Left hindlimb (tissue), 1 donor: ENCODE data around the gene KIF13A.
"Not testable (repeated sequence)": the region's sequence is repeated elsewhere in the genome, so short reads cannot be mapped to it uniquely, and the experiment has no call there.

Source experiments
- DNase-seq: peaks from one replicate; pipeline ENCODE4 v3.0.0-alpha.2; 2018

KIF13A gene

DNA sequence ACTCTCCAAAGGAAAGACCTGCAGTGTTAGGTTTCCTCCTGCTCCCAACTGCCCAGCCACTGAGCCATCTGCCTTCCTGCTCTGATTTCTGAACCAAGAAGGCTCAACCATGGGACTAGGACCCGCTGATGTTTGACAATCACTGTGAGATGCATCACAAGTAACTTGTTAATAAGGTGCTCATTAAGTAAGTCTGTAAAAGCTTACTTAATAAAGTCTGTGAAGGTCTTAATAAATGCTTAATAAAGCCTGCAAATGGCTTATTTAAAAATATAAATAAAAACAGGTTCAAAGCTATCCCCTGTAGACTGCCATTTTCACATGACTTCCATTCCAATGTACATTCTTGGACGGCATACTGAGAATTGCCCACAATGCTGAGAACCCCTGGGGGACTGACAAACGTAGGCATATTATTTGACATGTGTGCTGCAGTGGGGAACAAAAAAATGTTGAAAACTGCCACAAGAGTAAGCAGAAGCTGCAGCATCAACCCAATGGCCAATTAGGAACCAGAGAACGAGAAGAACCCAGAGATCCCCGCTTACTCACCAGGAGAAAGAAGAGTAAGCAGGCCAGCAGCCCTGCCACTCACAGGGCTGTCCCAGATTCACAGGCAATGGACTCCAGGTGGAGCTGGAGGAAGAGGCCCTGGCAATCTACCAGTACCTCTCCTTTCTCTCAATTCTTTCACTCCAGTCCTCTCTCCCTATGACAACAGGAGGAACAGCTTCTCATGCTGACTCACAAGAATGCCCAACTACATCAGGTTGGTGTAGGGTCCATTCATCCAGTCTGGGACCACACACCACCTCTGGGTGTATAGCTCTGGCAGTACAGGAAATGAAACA lies 19.5 kb downstream of the KIF13A start:
- DNase-seq: no peak

DNA sequence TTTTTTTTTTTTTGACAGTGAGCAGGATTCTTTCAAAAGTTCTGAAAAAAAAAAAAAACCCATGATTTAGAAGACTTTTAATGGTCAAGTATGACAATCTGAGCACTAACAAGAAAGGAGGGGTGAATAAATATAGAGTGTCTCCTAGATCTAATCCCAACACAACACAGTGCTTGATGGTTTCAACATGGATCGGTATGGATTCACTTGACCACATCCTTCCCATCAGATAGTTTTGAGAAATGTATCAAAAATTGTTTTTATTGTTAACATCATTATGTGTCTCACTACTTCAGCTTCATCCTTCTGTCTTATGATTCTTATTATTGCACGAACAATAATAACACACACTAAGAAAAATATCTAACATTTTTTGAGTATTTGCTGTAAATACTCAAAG lies 21.0 kb downstream of the KIF13A start:
- DNase-seq: no peak

DNA sequence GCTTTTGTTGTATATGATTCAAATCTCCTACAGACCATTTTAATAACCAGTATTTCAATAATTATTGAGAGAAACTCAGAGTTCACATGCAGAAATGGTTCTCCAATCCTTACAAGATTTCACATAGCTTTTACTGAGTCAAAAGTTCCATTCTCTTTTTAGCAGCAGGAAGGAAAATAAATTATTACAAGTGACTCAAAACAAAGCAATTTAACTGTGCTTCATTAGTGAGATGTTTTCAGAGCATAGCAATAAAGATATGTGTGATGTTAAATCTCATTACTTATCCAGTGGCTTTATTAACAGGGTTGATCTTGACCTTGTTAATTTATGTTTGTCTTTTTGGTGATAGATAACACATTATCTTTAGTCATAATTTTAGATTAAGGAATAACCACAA lies 22.0 kb downstream of the KIF13A start:
- no peak for DNase-seq

DNA sequence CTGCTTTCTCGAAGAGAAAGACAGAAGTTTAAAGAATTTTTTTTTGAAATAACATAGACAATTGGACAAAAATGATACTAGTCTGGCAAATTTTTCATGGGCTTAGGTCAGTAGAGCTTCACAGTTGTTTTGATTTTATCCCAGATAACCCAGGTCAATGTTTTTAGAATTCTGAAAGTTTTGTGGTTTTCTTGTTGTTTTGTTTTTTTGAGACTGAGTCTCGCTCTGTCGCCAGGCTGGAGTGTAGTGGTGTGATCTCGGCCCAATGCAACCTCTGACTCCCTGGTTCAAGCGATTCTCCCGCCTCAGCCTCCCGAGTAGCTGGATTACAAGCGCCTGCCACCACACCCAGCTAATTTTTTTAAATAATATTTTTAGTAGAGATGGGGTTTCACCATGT lies 22.8 kb downstream of the KIF13A start:
- no peak for DNase-seq

DNA sequence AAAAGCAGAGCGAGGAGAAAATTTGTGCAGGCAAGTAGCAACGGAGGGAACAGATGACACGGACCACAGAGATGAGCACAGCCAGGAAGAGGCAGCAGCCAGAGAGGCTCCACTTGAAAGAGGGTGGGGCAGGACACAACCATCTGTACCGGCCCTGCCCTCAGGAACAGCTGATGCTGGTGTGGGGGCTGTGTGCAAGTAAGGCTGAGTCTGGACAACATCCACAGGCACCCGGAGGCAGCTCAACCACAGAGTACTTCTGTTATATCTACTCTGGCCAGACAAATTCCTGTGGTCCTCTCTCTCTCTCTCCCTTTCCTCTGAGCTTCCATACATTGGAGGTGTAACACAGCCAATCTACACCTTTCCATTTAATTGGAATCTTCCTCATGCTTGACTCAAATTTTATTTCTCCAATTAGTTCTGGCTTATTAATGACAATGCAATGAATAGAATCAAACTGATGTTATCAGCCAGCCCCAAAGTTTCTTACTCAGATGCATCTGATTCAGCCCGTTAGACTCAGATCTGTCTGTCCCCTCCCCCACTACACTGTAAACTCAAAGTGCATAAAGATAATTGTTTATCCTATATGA lies 24.9 kb downstream of the KIF13A start:
- peak; percentile 71 for DNase-seq

DNA sequence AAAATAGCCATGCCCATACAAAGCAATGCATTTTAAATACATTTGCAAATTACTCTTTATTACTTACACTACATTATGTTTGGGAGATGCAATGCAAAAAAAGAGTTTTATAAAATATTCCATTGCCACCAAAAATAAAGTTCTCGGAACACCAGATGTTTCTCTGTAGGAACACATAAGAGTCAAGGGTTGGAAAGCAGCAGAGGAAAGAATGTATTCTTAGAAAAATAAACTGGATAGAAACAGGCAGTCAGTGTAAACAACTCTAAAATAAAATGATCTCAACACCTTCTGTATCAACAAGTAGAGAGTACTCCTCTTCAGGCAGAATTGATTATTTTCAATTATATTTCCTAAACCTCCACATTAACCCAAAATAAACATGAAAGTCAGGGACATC lies 28.1 kb downstream of the KIF13A start:
- DNase-seq: no peak

DNA sequence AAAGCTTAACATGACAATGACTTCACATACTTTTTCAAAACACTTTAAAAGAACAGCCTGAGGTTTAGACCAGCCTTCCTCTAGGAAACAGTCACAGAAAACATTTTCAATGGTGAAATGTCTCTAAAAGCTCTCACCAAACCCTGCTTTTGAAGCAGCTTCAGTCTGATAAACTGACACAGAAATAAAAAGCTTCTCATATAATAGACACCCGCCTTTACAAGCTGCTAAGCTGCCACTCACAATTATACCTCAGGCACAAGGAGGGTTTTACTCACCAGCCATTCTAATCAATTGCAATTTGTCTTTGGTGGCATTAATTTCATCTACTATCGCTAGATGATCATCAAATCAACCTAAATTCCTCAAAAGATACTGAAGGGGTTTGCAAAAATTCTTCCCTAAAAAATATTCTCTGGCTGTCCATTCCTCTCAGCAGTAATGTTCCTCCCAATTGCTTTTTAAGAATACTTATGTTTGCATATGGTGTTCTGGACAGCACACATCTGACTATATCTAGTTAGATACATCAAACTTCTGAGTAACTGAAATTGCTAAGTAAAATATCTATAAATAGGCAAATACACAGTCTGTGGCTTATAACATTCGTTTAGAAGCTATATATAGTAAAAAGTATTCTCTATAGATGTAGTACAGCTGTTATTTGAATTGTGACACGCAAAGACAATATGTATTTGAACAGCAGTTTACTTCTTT lies 29.4 kb downstream of the KIF13A start:
- no peak for DNase-seq

DNA sequence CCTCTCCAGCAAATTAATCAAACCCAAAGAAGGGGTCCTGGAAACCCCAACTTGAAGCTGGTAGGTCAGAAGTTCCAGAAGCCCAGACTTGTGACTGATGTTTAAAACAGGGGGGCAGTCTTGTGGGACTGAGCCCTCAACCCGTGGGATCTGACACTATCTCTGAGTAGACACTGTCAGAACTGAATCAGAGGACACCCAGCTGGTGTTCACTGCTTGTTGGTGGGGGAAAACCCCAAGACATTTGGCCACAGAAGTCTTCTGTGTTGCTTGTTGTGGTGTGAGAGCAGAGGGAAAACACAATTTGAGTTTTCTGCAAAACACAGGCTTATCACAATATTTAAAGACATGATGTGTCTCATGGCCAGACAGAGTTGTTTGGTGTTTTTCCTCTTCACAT lies 29.9 kb downstream of the KIF13A start:
- DNase-seq: no peak

DNA sequence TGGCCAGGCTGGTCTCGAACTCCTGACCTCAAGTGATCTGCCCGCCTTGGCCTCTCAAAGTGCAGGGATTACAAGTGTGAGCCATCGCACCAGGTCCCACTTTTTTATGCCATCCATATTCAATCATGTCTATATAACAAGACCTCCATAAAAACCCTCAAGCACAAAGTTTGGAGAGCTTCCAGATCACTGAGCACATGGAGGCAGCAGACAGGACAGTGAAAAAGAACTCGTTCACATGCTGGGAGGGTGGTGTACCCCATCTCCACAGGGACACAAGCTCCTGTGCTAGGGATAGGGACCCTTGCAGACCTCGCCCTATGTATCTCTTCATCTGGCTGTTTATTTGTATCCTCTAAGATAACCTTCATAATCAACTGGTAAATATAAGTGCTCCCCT lies 30.3 kb downstream of the KIF13A start:
- DNase-seq: no peak

DNA sequence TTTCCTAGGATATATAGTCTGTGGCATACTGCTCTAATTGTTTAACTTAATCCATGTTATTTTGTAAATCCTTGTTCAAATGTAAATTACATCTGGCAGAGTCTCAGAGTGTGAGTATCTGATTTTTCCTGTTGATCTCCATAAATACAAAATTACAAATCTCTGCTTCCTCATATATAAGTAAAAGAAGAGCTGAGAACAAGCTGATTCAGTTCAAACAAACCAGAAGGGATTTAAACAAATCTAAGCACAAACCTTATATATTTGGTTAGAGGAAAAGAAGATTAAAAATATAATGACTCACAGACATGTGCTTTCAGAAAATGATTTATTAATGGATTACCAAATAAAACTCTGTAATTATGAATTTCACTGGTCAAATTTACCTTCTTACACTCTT lies 37.3 kb downstream of the KIF13A start:
- DNase-seq: no peak

DNA sequence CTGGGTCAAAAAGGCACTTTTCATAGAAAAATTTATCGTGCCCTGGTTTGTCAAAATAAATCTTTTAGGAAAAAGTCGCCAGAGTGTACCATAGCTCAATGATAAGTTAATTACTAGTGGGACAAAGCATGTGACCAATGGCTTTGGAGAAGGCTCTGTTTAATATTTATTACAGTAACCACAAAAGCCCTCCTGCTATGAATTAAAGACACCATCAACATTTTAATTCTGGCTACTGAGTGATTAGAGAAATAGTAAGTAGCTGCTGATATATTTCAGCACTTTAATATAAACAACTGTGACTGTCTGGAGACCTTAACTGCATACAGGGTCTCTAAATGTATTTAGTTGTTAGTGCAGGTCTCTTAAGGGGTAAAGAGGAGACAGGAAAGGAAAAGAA lies 38.3 kb downstream of the KIF13A start:
- no peak for DNase-seq

DNA sequence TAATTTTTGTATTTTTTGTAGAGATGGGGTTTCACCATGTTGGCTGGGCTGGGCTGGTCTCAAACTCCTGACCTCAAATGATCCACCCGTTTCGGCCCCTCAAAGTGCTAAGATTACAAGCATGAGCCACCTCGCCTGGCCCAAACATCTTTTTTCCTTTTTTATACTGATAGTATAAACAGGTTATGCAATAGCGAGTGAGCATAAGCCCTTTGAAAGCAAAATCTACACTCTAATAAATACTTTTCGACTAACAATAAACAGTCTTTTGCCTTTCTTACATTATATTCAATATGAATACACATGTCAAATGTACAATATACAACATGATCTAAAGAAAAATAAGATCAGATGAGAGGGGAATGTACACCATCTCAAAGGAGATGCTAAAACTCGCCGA lies 38.7 kb downstream of the KIF13A start:
- DNase-seq: no peak

DNA sequence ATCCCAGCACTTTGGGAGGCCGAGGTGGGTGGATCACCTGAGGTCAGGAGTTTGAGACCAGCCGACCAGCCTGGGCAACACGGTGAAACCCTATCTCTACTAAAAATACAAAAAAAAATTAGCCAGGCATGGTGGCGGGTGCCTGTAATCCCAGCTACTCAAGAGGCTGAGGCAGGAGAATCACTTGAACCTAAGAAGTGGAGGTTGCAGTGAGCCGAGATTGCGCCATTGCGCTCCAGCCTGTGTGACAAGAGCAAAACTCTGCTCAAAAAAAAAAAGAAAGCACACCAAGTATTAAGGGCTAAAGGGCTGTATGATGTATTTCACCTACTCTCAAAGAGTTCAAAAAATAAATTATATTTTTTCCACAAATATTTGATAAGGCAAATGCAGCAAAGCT lies 39.9 kb downstream of the KIF13A start:
- DNase-seq: not testable (repeated sequence)

DNA sequence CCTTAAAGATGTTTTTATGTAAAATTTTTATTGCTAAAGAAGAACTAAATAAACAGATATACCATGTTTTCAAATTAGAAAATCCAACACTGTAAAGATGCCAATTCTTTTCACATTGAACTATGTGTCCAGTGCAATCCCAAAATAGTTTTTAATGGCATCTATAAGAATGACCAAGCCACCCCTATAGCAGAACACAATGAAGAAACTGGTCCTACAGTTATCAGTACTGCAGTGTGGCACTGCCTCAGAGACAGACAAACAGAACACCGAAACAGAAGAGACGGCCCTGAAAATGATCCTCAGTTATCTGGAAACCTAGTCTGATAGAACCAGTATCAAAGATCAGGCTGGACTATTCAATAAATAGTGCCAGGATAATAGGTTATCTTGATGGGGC lies 41.9 kb downstream of the KIF13A start:
- DNase-seq: no peak

DNA sequence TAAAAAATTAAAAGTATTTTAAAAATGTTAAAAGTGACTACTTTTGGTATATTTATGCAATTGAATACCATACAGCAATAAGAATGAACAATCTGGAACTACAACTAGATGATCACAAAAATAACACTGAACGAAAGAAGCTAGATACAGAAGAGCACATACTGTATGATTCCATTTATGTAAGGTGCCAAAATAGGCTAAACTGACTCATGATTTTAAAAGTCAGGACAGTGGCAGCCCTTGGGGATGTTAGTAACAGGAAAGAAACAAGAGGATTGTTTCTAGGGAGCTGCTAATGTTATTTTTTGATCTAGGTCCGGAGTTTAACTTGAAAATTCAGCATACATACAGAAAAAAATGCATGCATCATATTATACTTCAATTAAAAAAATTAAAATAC lies 42.3 kb downstream of the KIF13A start:
- DNase-seq: no peak

DNA sequence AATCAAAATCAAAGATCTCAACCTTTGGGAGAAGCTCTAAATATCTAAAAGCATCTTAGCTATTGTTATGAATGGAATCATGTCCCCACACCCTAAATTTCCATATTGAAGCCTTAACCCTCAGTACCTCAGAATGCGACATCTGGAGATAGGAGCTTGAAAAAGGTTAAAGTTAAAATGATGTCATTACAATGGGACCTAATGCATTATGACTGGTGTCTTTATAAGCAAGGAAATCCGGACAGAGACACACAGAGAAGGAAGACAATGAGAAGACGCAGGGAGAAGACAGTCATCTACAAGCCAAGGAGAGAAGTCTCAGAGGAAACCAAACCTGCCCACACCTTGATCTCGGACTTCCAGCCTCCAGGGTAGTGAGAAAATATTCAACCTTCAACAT lies 46.1 kb downstream of the KIF13A start:
- no peak for DNase-seq

DNA sequence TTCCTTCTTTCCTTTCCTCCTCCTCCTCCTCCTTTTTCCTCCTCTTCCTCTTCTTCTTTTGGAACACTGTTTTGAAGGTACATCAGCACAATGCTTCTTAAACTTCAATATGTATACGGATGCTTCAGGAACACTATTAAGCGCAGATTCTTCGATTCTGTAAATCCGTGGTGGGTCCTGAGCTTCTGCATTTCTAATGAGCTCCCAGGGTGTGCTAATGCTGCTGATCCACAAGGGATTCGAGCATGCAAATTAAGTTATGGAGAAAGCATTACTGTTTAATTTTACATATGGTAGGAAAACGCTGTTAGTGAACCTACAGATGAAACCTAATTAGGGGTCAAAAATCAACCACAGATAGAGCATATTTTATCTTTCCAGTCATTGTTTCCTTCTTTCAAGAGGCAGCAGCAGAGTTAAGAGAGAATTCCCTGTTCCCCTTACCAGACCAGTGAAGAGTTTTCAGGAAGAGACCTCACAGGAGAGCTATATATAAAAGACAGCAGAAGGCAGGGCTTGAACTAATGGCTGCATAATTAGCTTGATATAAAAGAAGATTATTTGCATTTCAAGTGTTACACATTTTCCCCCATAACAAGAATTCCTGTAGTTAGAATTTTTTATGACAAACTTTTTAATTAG lies 47.2 kb downstream of the KIF13A start:
- DNase-seq: no peak

DNA sequence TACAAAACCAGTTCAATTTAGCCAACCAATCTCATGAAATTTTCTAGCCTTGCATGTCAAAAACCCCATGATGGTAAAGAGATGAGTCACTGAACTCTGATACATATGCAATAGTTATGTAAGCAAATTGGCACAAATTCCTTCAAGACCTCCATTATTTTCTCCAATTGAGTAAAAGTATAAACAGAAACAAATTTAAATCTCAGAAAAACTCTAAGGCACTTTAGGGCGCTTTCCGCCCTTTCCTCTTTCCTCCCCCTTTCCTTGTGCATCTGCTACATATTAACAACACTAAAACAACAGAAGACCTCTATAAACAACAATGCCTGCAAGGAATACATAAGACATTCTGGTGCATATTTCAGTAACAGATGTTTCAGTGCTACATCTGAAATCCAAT lies 48.5 kb downstream of the KIF13A start:
- no peak for DNase-seq

DNA sequence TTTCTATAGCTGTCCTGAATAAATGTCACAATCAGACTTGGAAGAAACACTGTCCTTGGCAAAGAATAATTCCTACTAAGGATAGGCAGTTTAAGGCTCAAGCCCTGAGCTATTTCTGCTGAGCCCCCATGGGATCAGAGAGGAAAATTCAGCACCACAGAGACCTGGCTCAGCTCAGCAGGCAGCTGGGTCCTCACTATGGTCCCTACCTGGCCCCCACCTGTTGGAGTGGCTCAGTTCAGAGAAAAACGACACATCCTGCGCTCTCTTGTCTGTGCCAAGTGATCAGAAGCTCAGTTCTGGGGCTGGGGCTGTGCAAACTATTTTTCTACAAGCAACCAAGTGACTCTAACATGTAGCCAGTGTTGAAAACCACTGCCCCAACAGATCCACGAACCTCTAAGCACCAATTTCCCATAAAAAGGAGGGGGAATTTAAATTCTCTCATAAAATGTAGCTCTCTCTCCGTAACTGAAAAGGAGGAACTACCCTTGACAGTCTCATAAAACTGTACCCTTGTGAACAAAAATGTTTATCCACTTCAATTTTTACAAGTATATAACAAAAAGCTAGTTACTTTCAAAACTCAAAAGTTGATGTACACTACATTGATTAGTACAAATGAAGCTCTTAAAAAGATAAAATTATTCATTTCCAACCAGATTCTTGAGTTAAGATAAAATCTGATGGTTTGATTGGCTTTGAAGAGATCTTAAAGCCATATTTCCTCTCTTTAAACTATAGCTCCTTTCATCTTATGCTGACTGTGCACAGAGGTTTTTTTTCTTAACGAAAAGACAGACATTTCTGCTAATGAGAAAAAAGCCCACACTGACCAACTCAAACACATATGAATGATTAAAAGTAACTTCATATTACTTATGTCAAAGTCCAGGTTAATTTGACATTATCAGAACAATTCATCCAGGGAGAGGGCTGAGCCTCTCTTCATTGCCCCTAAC lies 52.0 kb downstream of the KIF13A start:
- no peak for DNase-seq

DNA sequence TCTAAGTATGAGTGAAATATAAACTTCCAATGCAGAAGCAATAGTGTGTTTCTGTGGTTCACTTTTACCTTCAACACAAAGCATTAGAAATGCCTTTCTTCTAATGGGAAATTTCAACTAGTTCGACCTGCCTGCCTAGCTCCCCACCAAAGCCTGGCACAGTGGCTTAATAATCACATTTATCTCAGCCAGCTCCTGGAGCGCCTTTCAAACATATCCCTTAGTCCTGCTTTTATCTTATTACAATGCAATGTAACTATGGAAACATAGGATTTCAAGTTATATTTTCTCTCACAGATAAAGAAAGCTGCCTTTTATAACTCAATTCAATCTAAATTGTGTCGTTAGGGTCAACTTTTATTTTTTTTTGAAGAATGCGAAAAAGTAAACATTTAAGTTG lies 53.7 kb downstream of the KIF13A start:
- DNase-seq: no peak

DNA sequence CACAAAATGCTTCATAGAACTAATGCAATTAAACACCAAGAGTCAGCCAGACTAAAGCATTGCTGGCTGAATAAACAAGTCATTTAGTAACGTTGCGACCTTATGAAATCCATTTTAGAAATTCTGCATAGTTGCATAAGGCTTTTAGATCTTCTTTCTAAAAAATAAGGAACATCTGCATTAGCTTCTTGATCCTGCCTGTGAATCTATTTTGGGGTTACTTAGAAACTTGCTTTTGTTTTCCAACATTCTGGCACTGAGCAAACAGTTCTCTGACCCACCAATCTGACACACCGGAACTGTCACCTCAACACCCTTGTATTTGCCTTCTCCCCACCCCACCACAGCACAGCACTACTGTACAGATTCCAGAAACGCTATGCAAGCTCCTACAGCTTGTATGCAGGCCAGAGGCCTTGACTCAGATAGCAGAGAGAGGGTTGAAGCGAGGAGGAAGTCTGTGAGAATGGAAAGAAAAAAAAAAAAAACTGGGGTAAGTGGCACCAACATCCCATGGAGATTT lies 55.0 kb downstream of the KIF13A start:
- peak; percentile 69 for DNase-seq

DNA sequence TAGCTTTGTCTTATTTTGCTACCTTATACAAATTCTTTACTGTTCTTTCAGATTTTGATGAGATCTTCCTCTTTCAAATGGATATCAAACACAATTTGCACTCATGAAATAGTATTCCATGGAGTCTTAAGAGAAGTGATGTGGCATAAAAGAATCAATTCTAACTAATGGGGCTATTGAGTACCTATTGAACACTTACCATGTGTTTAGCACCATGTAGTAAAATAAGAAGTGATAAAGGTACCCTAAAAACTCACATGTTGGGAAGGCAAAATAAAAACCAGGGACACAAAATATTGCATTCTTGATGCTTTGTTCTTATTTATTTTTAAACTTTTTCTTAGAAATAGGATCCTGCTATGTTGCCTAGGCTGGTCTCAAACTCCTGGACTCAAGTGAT lies 56.2 kb downstream of the KIF13A start:
- DNase-seq: no peak
